Left hindlimb (tissue), 1 donor: ENCODE measurements around the gene C6orf89.
"Not testable (repeated sequence)": the region's sequence is repeated elsewhere in the genome, so short reads cannot be mapped to it uniquely, and the experiment has no call there.

Experiments
- DNase-seq: peaks from one replicate; pipeline ENCODE4 v3.0.0-alpha.2; 2018

Gene C6orf89

DNA sequence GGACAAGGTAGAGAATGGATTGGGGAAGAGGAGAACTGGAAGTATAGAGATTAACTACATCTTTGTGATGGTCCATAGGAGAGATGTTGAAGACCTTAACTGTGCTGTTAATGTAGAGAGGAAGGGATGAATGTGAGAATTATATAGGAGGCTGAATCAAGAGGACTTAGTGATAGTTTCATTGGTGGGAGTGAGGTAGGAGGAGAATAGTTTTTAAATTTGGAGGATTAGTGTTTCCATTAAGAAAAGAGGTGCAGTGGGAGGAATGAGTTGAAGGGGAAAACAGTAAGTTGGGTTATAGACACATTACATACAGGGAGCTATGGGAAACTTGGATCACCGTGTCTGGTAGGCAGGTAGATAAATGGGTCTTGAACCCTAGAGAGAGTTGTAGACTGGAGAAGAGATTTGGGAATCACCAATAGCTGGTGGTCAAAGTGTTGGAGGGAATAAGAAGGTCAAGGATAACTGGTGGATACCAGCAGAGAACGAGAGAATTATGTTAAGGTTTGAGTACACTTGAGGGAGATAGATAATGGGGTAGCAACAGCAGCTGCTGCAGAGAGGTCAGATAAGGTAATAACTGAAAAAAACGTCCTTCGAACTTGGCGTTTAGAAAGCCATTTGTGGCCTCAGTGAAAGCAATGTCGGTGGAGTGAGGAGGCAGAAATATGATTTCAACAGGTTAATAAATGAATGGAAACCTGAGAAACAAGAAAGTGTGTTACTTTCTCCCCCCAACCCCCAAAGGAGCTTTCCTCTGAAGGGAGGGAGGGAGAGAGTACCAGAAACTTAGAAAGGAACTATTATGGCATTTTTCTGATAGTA lies 3.1 kb downstream of the C6orf89 start:
- no peak for DNase-seq

DNA sequence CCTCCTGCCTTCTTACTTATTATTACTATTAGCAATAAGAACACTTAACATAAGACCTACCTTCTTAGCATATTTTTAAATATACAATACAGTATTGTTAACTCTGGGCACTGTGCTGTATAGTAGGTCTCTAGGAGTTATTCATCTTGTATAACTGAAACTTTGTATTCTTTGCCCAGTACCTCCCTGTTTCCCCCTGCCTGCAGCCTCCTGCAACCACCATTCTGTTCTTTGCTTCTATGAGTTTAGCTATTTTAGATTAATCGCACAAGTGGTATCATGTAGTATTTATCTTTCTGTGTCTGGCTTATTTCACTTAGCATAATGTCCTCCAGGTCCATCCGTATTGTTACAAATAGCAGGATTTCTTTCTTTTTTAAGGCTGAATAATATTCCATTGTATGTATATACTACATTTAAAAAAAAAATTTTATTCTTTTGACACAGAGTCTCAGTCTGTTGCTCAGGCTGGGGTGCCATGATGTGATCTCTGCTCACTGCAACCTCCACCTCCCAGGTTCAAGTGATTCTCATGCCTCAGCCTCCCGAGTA lies 4.4 kb downstream of the C6orf89 start:
- DNase-seq = no peak

DNA sequence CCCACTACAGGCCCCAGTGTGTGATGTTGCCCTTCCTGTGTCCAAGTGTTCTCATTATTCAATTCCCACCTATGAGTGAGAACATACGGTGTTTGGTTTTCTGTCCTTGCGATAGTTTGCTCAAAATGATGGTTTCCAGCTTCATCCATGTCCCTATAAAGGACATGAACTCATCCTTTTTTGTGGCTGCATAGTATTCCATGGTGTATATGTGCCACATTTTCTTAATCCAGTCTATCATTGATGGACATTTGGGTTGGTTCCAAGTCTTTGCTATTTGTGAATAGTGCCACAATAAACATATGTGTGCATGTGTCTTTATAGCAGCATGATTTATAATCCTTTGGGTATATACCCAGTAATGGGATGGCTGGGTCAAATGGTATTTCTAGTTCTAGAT lies 5.4 kb downstream of the C6orf89 start:
- DNase-seq = not testable (repeated sequence)

DNA sequence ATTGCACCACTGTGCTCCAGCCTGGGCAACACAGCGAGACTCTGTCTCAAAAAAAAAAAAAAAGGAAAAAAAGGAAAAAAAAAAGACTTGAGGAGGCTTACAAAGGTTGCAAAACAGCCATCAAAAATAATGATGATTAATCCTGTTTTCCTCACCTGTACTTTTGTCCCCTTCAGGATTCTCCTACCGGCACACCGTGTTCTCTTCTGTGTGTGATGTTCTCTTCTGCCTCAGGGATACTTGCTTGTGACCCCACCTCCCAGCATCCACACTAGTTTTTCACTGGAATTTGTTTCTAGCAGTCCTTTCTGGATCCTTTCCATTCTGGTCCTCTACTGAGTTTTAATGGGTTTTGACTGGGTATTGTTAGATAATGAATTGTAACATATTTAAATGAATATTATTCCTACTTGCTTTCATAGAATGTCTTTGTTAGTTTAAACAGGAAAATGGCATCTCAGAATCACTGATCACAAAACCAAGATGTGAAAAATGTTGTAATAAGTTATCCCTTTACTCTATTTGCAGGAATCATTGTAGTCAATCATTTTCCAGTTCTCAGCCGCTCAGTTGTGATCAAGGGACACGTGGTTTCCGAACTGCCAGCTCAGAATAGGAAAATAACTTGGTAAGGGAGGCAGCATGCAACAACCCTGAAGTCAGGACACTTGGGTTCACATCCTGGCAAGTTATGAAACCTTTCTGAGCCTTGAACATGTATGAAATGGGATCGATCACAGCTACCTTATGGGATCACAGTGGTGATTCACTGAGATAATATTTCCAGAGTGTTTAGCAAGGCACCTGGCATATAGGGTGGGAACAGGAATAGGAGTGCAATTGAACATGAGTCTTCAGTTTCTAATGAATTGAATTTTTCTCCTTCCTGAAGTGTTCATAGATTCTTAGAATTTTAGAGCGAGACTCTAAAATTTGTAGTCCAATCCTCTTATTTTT lies 8.5 kb downstream of the C6orf89 start:
- DNase-seq = no peak

DNA sequence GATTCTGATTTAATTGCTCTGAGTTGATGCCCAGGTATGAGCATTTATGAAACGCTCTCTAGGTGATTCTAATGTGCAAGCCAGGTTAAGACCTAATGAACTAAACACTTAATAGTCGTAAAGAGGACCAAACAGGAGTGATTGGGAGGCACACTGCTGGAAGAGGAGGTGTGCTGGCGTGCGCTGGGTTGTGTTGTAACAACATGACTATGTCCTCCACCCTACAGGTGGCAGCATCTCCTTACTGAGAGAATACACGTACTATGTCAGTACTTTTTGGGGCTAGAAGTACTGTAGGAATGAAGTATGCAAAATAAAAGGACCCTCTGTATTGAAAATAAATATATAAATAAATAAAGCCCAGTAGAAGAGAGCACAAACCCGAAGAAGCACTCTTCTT lies 11.9 kb downstream of the C6orf89 start:
- DNase-seq = no peak

DNA sequence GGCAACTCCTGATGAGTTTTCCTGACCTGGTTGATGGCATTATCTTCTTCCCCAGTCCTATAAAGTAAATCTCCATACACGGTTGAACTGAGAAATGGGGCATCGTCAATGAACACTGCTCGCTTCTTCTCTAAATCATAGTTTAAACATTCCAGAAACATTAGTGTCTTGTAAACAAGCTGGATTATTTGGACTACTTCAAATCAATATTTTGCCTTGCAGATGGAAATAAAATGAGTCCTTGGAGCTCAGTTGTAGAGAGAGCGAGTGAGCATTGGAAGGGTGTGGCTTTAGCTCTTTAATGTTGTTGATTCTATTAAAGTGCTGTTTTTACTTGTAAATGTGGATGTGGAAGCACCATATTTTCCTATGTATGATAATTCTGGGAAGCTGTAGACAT lies 18.4 kb downstream of the C6orf89 start:
- no peak for DNase-seq

DNA sequence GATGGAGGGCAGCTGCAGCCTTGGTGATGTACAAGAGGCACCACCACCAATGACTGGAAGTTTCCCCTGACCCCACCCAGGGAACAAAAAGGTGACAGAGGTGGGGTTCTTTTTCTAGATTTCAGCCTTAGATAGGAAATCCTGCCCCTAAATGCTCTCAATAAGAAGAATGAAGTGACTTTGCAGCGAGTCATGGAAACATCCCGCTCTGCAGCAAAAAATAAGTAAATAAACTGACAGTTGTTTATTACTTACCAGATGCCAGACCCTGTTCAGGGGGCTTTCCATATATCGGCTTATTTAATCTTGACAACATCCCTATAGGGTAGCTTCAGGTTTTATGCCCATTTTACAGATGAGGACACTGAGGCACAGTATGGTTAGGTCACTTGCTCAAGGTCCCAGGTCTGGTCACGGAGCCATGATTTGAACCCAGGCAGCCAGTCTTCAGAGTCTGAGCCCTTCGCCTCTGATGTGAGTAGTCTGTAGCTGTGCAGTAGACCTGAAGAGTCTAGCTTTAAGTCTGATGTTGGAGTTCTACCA lies 19.2 kb downstream of the C6orf89 start:
- DNase-seq = no peak

DNA sequence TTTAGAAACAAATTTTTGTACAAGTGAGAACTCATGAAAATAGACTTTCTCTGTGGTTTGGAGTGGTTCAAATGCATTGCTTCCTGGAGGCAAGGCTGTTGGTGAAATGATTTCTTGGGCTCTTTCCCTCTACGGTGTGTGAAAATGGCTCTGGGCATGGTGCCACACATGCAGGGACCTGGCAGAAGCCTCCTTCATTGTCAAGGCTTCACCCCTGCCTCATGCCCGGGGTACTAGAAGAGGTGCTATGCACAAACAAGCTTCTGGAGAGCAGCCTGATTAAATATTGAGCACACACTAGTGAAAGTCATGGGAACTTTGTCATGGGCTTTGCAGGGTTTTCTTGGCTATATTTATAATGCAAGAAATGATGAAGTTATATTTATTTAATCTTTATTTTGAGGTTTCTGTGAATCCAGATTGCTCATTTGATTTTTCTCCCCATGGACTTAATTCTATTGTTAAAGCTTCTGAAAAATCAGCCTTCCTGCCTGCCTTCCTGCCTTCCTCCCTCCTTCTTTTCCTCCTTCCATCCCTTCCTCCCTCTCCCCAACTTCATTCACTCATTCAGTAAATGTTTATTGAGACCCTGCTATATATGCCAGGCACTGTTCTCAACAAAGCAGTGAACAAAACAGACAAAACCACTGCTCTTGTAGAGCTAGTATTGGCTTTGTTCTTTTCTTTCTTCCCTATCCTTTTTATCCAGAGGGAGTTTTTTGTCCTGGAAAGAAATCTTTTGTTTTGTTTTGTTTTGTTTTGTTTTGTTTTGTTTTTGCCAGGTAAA lies 21.0 kb downstream of the C6orf89 start:
- no peak for DNase-seq

DNA sequence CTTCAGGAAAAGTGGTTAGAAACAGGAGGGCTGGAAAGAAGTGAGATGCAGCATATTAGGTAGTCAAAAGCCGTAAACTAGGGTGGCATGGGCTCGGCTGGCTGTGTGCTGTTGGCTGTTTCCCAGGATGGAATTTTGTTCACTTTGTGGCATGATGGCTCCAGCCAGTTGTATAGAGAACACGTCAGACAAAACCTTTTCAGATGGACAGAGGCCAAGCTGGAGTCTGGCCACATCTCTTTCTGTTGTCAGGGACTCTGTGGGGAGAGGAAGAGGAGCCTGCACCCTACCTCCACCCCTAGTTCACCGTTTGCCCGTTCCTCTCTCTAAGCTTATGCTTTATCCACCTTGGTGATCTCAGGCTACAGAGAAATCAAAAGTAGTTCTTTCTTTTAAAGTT lies 22.0 kb downstream of the C6orf89 start:
- no peak for DNase-seq

DNA sequence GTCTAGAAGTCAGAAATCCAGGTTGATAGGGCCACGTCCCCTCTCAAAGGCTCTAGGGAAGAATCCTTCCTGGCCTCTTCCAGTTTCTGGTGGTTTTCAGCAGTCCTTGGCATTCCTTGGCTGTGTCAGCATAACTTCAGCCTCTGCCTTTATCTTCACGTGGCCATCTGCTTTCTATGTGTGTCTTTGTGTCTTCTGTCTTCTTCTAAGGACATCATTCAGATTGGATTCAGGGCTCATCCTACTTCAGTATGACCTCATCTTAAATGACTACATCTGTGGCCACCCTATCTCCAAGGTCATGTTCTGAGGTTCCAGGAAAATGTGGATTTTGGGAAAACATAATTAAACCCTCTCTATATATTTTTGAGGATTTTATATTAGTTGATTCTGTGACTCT lies 23.0 kb downstream of the C6orf89 start:
- no peak for DNase-seq

DNA sequence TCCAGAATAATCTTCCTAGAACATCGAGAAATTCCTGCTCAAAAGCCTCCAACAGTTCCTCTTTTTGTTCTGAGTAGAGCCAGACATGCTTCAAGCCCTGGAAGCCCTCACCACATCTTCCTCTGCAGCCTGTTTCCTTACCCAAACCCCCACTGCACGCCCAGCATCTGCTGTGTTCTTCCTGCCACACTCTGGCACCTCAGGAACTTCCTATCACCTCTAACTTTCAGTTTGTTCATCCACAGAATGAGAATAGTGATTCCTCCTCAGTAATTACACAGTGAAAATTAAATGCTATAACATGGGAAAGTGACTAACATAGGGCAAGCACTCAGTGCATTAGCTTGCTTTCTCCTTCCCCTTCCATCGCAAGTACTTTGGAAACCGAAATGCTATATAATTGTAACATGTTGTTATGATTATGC lies 26.3 kb downstream of the C6orf89 start:
- no peak for DNase-seq

DNA sequence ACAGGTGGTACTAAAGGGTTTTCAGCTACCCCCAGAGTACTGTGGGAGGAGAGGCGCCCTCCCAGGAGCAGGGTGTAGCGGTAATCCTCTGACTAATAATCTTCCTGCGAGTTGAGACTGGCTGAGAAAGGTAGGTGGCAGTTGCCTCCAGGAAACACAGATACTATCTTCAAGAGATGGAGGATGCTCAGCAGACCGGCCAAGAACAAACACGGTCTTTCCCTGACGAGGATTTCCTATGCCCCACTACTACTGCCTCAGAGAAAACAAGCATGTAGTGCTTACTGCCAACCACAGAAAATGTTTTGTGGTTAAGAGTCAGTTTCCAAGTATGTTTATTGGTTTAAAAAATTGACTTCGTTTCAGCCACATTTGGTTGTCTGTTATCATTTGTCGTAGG lies 26.8 kb downstream of the C6orf89 start:
- no peak for DNase-seq

DNA sequence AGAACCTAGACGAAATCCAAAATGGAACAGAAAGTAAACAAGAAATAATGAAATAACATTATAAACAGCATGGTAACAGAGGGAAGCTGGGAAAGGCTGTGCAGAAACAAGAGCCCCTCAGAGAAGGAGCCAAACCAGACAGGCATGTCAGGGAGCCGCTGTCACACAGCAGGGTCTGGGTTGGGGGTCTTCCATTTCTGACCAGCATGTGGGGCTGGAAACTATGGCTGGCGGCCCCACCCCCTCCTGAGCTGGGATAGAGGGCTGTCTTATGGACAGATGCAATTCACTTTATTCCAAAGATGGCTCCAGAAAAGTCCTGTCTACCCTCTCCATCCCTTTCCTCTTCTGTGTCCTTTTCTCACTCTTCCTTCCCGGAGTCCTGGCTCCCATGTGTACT lies 27.3 kb downstream of the C6orf89 start:
- DNase-seq = no peak

DNA sequence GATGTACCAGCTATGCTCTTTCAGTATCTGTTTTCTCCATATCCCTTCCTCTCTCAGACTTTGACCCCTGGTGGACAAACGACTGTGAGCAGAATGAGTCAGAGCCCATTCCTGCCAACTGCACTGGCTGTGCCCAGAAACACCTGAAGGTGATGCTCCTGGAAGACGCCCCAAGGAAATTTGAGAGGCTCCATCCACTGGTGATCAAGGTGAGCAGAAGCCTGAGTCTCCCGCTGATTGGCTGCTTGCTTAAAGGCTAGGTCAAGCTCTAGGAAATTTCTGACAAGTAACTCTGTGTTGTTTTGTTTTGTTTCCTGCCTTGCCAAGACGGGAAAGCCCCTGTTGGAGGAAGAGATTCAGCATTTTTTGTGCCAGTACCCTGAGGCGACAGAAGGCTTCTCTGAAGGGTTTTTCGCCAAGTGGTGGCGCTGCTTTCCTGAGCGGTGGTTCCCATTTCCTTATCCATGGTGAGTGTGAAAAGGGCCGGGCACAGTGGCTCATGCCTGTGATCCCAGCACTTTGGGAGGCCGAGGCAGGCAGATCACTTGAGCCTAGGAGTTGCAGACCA lies 28.6 kb downstream of the C6orf89 start:
- DNase-seq = no peak

DNA sequence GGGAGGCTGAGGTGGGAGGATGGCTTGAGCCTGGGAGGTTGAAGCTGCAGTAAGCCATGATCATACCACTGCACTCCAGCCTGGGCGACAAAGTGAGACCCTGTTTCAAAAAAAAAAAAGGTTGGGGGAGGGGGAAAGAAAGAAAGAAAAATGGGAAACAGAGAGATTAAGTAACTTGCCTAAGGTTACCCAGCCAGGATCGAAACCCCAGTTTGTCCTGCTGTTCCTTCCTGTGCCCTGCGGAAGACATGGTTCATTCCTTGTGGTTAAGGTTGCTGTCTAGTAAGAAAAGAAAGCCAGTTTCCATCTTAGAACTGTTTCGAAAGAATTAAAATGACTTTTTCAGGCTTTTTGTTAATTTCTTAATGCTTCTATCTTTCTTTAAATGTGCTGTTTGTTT lies 29.8 kb downstream of the C6orf89 start:
- no peak for DNase-seq

DNA sequence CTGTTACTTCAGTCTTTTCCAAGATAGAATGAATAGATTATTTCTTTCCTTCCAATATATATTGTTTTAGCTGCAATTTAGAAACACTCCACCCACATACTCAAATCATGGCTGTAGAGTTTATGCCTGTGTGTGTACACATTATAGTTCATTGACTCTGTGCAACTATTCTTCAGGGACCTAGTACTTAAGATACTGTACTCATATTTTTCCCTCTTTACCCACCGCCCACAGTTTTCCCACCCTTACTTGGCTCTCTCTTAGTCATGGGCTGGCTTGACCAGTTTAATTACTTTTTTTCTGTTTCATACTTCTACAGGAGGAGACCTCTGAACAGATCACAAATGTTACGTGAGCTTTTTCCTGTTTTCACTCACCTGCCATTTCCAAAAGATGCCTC lies 30.4 kb downstream of the C6orf89 start:
- no peak for DNase-seq

DNA sequence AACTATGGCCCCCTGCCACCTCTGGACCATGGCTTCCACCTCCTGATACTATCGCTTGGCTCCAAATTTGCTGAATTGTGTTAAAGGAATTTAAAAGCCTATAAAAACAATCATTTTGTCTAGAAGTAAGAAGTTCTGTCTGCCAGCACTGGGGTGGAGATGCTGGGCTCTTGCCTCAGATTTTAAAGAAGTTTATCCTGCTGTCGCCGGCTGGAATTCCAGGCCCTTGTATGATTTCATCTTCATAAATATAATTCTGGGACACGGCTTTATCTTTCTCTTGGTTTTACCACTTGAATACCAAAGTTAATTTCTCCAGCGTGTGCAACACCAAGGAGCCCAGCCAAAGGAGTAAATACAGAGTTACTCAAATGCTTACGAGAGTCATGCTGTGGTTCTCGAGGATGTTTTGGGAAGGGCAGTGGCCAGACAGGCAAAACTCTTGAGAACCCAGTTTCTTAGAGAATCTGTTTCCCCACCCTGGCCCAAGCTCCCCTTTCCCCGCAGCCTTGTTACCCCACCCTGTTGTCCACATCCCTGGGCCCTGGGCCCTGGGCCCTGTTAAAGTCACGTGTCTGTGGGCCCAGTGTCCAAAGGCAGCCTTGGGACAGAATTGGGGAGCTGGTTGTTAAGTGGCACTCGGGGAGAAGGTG lies 31.9 kb downstream of the C6orf89 start:
- peak; percentile 68 for DNase-seq

DNA sequence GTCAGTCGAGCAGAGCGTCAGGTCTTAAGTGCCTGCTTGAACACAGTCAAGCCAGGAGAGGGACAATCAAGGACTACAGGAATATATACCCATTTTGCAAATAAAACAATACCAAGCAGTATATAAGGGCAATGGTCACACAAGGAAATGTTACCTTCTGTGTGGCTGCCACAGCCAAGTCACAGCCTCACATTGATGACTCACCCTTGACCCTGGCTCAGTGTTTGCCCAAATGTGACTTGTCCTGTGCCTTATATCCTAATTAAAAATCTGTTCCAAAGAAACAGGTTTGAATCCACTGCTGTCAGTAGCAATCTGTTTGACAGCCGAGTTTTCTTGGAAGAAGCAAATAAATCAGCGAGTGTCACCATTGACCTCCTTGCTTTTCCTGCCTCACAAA lies 34.3 kb downstream of the C6orf89 start:
- DNase-seq = no peak

DNA sequence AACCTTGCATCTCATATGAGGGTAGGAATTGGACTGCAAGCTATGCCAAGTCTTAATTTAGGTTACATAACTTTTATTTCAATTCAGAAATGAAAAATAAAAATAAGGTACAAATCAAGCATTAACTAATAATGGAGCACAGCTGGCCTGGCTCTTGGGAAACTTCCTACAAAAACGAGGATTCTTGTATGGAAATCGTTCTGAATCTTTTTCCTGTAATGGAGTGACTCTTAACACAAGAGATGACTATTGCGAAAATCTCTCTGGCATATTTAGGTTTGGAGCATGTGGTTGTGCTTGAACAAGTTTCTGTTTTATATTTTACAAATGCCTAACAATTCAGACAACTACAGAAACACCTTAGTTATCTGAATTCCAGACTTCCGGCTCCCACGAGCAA lies 34.8 kb downstream of the C6orf89 start:
- DNase-seq = no peak

DNA sequence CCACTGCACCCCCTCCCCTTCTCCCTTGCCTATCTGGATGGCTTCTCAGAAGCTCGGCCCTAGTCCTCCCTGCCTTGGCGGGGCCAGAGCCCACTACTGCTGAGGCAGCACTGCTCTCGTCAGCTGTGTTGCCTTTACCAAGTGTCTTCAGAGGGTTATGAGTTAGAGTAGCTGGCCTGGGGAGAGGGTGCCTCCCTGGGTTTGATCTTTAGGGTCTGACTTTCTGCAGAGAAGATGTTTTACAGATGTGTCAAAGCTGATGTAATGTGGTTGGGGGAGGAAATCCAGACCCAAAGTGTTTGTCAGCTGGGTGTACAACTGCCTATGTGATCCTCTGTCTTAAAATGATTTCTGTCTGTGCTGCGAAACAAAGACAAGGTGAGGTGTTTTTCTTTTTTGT lies 38.4 kb downstream of the C6orf89 start:
- no peak for DNase-seq

DNA sequence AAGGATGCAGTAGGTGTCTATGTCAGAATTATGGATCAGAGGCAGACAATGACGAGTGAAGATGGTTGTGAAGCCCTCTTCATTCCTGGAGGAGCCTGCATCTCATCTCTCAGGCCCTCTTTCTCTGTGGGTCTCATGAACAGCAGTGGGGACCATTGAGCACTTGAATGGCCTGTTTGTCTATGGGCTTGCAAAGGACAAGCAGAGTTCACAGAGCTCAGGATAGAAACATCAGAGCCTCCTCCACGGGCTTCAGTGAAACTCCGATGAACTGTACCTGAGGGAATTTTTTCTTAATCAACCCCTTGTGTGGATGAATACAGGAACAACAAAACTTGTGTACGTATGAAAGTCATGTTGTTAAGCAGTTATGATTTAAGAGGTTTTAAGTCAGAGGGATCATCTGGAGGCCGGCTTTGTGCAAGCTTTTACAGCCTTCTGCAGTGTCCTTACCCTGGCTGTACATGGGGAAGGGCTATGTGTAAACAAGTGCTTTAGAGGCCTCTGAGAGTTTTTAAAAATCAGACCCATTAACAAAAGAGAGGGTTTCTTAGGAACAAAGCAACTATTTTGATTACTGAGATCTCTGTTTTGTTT lies 39.1 kb downstream of the C6orf89 start:
- no peak for DNase-seq
